Choroid plexus epithelial cell (primary cell): ENCODE data around the gene LPP.

ENCODE experiments used
- DNase-seq: peaks from one replicate; pipeline ENCODE4 v3.0.0-alpha.2; 2010; ENCODE audit warnings: low read depth
- H3K4me3 ChIP-seq: 2 replicates; pipeline ENCODE4 v1.5.1; 2011; ENCODE audit warnings: low read depth, mild to moderate bottlenecking, control low read depth, low read length, moderate library complexity
- TF ChIP-seq, protein P1 (sequence below): conservative IDR thresholded peaks from 2 replicates; pipeline ENCODE4 v1.5.1; 2011; ENCODE audit warnings: low read depth, mild to moderate bottlenecking, control low read depth, inconsistent platforms, low read length, moderate library complexity

LPP gene

GRCh38 chr3:188176884-188177283 lies 22.9 kb downstream of the LPP start:
- TF ChIP-seq, protein P1, sequence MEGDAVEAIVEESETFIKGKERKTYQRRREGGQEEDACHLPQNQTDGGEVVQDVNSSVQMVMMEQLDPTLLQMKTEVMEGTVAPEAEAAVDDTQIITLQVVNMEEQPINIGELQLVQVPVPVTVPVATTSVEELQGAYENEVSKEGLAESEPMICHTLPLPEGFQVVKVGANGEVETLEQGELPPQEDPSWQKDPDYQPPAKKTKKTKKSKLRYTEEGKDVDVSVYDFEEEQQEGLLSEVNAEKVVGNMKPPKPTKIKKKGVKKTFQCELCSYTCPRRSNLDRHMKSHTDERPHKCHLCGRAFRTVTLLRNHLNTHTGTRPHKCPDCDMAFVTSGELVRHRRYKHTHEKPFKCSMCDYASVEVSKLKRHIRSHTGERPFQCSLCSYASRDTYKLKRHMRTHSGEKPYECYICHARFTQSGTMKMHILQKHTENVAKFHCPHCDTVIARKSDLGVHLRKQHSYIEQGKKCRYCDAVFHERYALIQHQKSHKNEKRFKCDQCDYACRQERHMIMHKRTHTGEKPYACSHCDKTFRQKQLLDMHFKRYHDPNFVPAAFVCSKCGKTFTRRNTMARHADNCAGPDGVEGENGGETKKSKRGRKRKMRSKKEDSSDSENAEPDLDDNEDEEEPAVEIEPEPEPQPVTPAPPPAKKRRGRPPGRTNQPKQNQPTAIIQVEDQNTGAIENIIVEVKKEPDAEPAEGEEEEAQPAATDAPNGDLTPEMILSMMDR, result no peak
- no peak overlapping the region for H3K4me3 ChIP-seq
- no peak for DNase-seq

GRCh38 chr3:188177721-188178120 lies 23.8 kb downstream of the LPP start:
- H3K4me3 ChIP-seq, result no peak overlapping the region
- TF ChIP-seq, protein P1, result no peak
- no peak for DNase-seq

DNA sequence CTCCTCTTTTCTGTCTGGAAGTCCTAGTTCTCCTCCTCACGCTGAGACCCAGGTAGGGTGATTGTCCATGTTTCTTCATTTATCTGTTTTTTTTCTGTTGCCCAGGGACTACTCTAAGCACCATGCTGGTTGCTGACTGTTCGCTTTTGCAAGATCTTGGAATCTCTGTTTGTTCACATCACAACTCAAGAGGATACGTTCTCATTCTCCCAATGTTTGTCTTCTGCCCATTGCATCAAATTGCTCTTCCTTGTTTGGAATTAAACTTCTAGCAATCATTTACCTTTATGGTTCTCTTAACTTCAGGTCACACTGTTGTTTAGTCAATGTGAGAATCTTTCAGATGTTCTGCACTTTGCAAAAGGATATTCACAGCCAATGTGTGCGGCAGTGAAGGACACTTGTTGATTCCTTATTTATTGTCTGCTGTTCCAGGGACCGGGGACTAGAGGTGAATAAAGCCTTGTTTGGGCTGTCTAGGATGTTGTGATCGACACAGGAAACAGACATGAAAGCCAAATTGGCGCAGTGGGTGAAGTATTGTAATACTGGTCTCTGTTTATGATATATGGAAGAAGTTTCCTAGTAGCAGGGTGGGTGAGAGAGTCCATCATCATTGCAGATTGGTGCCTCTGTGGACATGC lies 24.5 kb downstream of the LPP start:
- TF ChIP-seq, protein P1, result no peak
- no peak overlapping the region for H3K4me3 ChIP-seq
- DNase-seq, result no peak

GRCh38 chr3:188179006-188179966 lies 25.3 kb downstream of the LPP start:
- DNase-seq, result peak; percentile 51
- H3K4me3 ChIP-seq, result no peak overlapping the region
- TF ChIP-seq, protein P1, result peak; percentile 29

- no peak overlapping the region for H3K4me3 ChIP-seq
- TF ChIP-seq, protein P1, result no peak
- no peak for DNase-seq
Measured at GRCh38 chr3:188180114-188180513, 26.2 kb downstream of the LPP start.

DNA sequence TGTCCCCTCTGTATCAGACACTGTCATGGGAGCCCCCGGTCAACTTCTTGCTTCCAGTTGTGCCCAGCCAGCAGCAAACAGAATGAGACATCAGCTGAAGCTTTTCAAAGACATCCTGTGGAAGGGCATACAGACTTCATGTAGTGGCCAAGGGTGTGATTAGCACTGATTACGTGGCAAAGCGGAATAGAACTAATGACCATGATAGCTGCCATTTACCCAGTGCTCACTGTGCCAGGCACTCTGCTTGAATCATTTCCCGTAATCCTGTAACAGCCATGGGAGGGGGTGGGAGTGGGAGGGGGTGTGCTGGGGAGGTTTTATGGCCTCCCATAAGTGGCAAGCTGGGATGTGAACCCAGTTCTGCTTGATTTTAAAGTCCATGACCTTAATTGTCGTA lies 29.5 kb downstream of the LPP start:
- H3K4me3 ChIP-seq, result no peak overlapping the region
- DNase-seq, result no peak
- TF ChIP-seq, protein P1, result no peak
